Dermis microvascular lymphatic vessel endothelial cell (primary cell): ENCODE results near the gene ARL11. TPM values are rescaled to one million over a fixed set of nuclear protein-coding genes. Genes with fewer than 3 reads are reported as not detected.
A peak's percentile ranks its signal among the peaks of the same experiment; 100 is the strongest.

Experiments
- DNase-seq, 2 donors: peaks; one replicate each; pipeline versions ENCODE4 v3.0.0 to v3.0.0-alpha.2; 2010; ENCODE audit warnings: low read depth in 2 of 2
- total RNA-seq: library from RNA; depleted of rRNA; stranded (reverse); fragments of >200 nt; gene quantifications from 2 replicates; pipeline ENCODE4 v1.2.1, GENCODE V29; 2014

Gene ARL11
- total RNA-seq, 1 donor from 2014 or later = 0.26 TPM

DNA sequence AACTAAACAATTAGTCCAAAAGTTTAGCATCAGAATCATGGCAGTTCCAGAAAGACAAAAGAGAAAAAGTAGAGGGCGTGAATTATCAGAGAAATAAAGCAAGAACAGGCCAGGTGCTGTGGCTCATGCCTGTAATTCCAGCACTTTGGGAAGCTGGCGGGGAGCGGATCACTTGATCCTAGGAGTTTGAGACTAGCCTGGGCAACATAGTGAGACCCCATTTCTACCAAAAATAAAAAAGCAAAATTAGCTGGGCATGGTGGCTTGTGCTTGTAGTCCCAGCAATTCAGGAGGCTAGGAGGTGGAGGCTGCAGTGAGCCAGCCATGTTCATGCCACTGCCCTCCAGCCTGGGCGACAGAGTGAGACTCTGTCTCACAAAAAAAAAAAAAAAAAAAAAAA, 18.4 kb downstream of the ARL11 start:
- no peak for DNase-seq

DNA sequence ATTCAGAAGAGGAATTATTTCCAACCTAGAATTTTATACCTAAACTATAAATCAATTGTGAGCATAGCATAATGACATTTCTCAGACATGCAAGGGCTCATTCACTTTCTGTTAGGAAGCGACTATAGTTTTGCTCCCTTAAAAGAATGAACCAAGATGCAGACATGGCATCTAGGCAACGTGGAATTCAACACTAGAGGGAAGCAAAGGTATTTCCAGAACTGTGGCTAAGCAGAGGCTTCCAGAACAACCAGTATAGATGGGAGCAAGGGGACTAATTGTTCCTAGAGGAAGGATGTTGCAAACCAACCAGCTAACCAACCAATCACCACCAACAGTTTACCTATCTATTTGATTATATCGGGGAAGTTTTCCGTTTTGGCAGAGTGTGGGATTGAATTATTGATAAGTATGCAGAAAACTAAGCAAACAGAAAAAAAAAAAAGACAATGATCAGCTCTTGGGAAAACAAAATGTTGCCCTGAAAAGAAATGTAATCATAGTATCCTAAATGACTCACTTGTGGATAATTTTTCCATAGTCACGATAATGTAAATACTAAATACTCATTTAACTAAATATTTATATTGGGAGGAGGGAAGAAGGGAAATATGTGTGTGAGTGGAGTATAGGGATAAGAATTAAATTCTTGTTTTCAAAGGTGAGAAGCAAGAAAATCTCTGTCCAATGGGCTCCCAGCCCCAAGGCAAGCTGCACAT, 21.1 kb downstream of the ARL11 start:
- peak in 1 of 2 donors; percentile 56 for DNase-seq

DNA sequence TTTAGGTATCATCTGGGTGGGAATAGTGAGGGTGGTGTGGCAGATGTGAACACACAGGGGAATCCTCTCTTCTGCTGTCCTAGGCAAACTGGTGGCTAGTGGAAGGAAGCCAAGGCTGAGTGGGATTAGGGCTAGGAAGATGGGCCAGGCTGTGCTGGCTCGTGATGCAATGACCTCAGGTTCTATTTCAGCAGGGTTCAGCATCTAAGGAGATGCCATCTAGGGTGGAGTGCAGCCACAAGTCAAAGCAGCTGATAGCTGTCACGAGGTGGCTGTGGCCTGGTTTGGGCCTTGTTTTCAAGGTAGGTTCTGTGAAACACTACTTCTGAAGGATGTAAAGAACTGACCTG, 21.6 kb downstream of the ARL11 start:
- DNase-seq = no peak

DNA sequence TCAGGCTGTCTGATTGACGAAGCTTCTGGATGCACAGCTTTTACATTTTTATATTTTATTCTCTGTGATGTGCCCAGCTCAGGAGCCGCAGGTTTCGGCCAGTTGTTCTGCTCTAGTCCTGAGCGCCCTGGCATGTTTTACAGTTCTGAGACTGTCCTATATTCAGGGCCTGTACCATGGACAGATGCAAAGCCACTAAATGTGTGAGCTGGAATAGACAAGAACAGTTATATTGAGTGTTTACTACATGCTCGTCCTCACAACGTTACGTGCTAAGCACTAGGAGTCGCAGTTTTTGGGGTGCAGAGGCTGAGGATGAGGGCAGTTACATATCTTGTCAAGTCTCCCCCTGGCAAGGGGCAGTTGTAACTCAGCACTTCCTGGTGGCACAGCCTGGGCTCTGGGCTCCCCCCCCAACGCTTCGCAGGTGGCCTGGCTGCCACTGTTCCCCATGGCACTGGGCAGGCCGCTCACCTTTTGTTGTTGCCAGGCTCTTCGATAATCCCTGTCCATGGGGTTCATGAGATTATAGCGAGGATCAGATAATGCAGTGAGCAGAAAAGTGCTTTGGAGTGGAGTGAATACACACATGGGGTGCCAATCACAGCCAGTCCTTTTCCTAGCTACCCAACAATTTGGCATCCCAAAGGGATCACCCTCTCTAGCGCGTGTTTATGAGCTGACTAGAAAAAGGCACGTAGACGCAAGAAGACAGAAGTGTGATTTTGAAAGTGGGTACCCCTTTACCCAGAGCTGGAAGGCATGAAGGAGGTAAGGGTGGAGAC, 23.5 kb downstream of the ARL11 start:
- no peak for DNase-seq

DNA sequence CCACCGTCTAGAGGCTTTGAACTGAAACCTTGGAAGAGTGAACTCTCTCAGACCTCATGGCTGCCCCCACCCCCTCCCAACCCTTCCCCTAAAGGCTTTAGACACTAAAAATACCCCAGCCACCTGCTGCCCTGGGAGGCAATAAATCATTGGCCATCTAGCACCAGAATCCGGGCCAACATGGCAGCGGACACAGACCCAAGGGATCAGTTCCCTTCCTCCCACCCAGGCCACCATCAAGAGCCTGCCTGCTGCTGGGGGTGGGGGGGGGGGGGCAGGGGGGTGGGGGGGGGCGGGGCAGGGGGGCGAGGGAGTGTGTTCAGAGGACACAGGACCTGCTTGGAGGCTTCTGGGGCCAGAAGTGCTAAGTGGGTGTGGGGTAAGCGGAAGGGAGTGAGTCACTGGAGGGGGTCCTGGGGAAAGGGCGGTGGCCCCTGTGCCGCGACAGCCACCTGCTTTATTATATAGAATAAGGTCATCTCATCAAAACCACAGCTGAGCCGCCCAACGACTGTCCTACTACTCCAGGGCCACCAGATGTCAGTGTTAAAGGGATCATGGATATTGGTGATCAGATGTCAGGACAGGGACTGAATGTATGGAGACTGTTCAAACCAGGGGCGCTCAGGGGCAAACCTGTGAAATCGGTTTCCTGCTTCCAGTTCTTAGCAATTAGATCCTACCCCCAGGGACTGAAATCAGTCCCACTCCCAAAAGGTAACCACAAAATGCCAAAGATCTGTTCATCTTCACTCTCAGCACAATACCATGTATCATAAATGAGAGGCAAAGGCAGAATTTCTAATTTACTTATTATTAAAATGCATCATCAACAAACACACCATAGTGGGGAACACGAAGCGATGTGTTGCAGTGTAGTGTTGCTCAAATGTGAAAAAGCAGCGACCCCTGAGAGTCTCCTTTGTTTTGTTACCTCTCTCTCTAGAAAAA, 24.3 kb downstream of the ARL11 start:
- DNase-seq = peak; percentile 34 to 62

DNA sequence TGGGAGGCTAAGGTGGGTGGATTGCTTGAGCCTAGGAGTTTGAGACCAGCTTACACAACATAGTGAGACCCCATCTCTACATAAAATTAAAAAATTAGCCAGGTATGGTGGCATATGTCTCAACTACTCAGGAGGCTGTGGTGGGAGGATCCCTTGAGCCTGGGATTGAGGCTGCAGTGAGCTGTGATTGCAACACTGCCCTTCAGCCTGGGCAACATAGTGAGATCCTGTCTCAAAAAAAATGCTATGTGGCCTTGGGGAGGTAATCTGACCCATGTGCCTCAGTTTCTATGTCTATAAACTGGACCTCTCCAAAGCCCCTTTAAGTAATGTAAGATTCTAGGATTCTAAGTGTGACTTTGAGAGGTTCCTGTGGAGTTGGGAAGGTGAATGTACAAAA, 25.2 kb downstream of the ARL11 start:
- DNase-seq = no peak

DNA sequence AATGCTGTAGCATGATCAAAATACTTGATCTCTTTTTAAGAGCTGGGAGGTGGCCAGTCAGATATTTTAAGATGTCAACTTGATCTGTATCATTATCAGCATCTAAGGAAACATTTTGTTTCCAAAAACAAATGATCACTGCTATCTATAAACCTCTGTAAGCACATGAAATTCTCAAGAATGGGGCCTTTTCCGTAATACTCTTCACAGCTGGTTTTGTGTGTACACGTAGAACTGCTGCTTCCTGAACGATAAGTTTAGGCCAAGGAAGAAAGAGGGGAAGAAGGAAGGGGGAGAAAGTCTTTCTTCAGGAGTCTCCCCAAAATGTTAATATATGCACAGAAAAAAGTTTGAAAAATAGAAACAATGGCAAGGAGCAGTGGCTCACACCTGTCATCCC, 25.7 kb downstream of the ARL11 start:
- no peak for DNase-seq

DNA sequence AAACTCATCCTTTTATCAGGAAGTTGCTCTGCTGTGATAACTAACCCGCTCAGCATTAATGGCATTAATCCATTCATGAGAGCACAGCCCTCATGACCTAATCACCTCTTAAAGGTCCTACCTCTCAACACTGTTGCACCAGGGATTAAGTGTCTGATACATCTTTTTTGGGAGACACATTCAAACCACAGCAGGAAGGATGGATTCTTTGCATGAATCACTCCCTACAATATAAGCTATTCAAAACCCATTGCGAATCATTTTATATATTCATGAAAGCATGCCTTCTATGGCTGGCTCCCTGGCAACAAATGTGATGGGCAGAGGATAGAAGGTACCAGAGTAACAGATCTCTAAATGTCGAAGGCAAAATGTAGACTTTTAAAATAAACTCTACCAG, 27.6 kb downstream of the ARL11 start:
- no peak for DNase-seq

DNA sequence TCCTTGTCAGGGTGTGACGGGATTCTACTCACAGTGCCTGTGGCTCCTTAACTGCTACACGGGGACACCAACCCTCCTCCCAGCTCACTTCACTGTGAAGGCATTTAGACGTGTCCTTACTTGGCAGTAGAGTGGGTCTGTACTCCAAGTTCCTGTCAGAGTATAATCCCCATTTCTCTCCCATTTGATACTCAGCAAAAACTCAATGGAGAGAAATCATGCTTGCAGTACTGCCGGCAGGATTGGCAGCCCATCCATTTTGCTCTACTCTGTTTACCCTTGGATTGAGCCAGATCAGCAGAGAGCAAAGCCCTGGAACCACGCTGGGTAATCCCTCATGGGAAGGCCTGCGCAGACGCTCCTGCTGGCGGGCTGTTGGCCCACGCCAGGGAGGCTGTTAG, 28.9 kb downstream of the ARL11 start:
- no peak for DNase-seq

DNA sequence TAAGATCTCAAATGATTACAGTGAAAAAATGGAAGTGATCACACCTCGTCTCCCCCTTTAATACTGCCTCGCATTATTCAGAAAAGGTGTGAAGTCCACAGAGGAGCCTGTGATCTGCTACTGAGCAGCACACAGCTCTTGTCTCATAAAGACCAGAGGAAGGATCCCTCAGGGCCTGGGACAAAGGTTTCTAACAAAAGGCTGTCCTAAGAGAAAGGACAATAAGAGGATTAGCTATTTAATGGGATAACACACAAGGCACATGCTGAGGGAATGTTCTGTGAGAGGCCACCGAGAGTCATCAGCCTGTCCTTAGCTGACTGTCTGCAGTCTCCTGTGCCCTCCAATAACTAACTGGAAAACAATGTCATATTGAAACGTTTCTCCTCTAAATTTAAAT, 36.3 kb downstream of the ARL11 start:
- DNase-seq = no peak

DNA sequence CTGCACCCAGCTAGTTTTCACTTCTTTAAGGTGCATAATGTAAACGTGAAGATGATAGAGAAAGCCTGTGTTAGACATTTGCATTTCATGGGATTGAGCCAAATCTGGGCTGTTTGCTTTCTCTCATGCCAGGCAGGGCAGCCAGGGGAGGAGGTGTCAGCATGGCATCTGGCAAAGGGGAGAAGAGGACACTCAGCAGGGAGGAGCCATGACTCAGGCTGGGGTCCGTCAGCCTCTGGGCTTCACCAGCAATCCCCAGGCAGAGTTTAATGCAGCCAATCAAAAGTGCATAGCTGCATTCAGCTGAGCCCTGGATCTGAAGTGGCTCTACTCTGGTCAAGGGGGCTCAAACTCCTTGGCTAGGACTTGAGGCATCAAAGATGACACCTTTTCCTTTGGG, 39.5 kb downstream of the ARL11 start:
- DNase-seq = no peak

DNA sequence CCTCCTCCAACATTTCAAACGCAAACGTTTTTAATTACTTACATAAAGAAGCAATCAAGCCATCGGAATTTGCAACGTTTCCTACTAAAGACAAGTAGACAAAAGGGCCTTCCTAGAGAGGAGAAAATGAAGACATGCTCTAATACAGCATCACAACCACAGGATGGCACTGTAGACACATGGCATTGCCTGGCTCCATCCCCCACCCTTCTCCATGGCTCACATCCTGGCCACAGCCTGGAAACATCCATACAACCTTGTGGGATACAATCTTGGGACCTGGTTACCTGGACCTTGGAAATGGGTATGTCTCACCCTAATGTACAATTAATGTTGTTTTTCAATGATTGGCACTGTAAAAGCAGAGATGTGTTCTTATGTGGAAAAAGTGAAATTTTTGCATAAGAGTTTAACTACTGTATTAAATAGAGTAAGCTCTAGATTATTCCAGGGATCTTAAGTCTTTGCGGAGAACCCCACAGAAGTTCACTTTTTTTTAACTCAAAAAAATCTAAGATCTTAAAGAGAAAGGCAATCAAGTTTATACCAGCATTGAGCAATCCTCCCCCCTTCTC, 41.5 kb downstream of the ARL11 start:
- DNase-seq = peak; percentile 58 to 80

DNA sequence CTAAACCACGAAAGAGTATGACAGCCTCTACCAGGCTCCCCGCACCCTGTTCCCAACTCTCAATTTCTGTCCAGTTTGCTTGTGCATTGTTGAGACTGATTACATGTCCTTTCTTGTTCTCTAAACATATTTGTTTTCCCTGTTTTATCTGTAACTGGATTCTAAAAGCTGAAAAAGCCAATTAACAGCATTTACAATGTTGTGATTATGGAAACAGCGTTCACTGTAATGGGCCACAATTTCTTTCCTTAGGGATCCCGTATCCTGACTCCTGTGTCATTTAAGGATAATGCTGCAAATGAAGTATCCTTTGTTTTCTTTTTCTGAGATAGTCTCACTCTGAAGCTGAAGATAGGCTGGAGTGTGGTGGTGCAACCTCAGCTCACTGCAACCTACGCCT, 42.5 kb downstream of the ARL11 start:
- DNase-seq = no peak

DNA sequence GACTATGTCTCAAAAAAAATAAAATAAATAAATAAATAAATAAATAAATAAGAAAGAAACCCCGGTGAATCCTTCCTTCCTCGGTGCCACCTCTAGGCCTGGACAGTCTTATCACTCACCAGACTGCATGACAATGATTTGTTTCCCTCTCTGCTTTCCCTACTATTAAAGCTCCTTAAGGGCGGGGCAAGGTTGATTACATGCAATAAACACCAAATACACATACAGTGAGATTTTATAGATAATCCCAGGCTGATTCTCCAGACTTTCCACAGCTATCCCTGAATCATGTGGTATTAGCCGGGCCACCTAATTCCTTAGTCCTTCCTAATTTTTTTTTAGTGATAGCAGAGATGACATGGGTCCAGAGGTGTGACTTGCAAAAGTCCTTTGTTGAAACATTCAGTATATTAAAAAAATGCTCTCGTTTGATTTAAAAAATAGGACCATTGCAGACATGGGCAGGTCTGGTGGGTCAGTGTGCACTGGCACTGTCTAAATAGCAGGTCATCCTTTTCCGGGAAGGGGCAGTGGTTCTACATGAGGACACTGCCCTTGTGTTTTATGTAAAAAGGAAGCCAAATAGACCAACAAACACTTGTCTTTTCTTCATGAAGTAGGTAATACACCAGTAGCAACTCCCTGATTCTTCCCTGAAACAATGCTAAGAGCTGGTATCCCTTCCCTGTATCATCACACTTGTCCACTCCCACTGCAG, 48.4 kb downstream of the ARL11 start:
- no peak for DNase-seq

DNA sequence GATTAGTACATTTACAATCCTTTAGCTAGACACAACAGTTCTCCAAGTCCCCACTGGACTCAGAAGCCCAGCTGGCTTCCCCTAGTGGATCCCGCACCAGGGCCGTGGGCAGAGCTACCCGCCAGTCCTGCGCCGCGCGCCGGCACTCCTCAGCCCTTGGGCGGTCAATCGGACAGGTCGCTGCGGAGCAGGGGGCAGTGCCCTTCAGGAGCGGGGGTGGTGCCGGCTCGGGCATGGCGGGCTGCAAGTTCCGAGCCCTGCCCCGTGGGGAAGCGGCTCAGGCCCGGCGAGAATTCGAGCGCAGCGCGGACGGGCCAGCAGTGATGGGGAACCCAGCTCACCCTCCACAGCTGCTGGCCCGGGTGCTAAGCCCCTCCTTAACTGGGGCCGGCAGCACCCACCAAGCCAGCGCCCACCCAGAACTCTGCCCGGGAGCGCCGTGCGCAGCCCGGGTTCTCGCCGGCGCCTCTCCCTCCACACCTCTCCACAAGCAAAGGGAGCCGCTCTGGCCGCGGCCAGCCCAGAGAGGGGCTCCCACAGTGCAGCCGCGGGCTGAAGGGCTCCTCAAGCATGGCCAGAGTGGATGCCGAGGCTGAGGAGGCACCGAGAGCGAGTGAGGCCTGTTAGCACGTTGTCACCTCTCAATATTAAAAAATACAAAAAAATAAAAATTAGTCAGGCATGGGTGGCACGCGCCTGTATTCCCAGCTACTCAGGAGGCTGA, 50.0 kb downstream of the ARL11 start:
- DNase-seq = no peak

DNA sequence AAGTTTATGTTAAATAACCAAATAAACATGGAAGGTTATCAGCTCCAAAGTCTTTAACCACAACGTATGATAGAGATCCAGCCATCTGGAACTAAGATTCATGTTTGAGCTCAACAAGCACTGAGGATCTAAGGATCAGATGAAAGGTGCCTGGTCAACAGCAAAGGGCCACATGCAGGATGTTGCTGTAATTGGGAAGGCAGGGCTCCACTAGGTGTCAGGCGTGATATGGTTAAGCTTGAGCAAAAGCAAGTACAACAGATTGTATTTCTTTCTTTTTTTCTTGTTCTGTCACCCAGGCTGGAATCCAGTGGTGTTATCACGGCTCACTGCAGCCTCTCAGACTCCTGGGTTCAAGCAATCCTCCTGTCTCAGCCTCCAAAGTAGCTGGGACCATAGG, 50.9 kb downstream of the ARL11 start:
- peak in 1 of 2 donors; percentile 33 for DNase-seq

DNA sequence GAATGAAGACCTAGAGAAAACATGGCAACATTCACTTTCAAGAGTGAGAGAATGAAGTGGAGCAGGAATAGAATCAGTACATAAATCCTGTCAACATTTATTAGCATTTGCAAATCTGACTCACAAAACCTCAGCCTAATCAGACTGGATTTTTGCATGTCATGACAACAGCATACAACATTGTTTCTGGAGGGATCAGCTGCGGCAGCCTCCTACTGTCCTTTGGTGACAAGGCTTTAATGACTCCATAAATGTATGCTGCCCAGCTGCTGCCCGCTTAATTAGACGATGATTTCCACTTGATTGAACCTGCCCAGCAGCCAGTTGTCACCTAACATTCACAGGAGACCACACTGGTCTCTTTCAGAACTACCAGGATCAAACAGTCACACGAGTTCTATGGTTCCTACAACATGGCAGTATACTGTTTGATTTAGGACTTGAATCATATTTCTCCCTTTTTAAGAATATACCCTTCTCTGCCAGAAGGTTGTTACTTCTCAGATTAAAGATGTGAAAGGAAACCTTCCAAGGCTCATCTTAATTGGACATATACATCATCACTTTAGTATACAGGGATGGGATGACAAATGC, 53.6 kb downstream of the ARL11 start:
- DNase-seq = no peak
